ENCODE measurements around the gene ZNF654.

GRCh38 chr3:88028876-88029275 lies 30.2 kb upstream of the ZNF654 start:
- TF ChIP-seq CTCF (conservative IDR thresholded peaks at IDR 0.05; ENCODE audit: low read length) = no peak
- no peak for TF ChIP-seq EZH2phosphoT487 (IDR thresholded peaks at IDR 0.05; ENCODE audit: borderline replicate concordance)

All from Loucy (cell line).